Activated CD4-positive, CD25-positive, alpha-beta regulatory T cell treated with anti-CD3 and anti-CD28 coated beads, Interleukin-2, amount 50 U/mL, for 16 hours (primary cell): Measurements from ENCODE around the gene ZNF688.
A peak's percentile ranks its signal among the peaks of the same experiment; 100 is the strongest.

Source experiments
- DNase-seq: peaks from one replicate; pipeline ENCODE4 v3.0.0-alpha.2; 2020; ENCODE audit warnings: low read depth, low spot score

ZNF688 gene

DNA sequence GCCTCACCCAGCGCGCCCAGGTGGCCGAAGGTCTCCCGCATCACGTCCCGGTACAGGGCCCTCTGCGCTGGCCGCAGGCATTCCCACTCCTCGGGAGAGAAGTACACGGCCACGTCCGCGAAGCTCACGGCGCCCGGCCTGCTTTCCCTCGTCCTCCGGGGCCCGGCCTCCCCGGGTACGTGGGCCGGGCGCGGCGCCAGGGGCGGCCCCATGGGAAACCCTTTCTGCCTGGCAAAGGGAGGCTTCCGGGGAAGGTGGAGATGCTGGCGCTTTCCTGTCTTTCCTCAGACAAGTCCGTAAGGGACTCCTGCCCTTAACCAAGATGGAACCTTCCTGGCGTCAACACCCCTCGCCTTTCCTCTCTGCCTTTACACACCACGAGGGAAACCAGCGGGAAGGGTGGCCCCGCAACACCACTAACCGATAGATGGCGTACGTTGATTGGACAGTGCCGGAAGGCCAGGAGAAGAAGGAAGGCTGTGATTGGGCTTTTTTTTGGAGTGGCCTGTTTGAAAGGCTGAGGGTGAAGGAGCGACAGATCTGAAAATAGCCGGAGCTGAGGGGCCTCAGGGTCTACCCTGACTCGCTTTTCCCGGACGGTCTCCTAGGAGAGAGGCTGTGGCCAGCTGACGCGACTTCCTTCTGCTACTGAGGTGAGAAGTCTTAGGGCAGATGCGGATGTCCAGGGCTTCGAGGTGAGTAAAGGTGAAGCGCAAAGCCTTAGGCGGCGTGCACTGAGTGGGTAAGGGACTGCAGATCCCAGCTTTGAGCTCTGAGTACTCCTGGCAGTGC lies 14.1 kb upstream of the ZNF688 start, which contains the start of gene ZNF785:
Gene ZNF785, minus strand, starts transcription at position 298 of the 792 bp plus-strand sequence. Its CDS starts 86 bp downstream, at position 212.
- peak; percentile 90 for DNase-seq

DNA sequence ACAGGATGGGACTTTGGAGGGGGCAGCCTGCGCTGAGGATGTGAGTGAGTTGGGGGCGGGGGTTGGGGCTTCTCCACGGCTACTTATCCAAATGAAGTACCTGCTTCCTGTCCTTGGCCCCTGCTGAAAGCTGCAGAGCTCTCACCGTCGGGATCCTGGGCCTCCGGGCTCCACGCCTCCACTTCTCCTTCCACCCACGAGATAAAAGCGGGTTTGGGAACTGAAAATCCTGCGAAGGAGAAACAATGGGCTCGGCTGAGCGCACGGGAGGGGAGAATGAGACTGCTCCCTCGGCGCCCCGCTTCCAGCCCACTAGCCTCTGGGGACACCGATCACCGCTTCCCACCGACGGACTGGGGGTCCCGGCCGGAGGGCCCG lies 13.5 kb upstream of the ZNF688 start:
- DNase-seq = no peak

DNA sequence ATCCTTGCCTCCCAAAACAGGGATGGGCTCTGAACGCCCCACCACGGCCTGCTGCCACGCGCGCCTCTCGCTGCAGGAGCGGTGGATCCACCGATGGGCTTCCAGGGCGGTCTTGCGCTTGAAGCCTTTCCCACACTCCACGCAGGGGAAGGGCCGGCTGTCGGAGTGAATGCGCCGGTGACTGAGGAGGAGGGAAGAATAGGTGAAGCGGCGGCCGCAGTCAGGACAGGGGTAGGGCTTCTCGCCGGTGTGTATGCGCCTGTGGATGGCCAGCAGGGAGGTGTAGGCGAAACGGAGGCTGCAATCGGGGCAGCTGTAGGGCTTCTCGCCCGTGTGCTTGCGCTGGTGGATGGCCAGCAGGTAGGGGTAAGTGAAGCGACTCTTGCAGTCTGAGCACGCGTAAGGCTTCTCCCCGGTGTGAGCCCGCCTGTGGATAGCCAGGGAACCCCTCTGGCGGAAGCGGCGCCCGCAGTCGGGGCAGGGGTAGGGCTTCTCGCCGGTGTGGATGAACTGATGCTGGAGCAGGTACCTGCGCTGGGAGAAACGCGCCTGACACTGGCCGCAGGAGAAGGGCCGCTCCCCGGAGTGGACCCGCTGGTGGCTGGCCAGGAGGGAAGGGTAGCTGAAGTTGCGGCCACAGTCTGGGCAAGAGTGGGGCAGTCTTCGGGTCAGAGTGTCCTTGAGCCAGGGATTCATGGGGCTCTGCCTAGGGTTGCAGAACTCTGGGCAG lies 11.3 kb upstream of the ZNF688 start:
- DNase-seq = no peak

DNA sequence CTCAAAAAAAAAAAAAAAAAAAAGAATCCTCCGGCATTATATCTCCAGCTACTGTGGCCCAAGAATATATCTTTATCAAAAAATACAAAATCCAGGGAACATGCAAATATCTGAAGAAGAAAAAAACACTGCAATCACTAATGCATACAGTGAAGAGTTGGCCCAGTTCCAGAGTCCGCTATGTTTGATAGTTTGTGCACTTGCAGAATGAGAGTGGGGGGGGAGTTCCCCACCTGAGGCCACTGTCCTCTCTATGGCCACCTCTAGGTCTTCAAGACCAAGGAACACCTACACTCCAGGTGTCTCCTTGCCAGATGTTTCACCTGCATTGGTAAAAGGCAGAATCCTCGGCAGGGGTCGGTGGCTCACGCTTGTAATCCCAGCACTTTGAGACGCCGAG lies 9.9 kb upstream of the ZNF688 start:
- DNase-seq = no peak

DNA sequence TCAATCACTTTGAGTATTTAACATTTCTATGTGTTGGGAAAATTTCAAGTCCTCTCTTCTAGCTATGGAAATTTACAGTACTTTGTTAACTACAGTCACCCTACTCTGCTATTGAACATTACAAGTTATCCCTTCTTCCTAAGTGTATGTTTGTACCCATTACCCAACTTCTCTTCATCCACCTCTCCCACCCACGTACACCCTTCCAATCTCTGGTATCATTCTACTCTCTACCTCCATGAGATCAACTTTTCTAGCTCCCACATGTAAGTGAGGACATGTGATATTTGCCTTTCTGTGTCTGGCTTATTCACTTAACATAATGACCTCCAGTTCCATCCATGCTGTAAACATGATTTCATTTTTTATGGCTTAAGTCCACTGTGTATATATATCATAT lies 3.2 kb upstream of the ZNF688 start:
- DNase-seq = no peak

DNA sequence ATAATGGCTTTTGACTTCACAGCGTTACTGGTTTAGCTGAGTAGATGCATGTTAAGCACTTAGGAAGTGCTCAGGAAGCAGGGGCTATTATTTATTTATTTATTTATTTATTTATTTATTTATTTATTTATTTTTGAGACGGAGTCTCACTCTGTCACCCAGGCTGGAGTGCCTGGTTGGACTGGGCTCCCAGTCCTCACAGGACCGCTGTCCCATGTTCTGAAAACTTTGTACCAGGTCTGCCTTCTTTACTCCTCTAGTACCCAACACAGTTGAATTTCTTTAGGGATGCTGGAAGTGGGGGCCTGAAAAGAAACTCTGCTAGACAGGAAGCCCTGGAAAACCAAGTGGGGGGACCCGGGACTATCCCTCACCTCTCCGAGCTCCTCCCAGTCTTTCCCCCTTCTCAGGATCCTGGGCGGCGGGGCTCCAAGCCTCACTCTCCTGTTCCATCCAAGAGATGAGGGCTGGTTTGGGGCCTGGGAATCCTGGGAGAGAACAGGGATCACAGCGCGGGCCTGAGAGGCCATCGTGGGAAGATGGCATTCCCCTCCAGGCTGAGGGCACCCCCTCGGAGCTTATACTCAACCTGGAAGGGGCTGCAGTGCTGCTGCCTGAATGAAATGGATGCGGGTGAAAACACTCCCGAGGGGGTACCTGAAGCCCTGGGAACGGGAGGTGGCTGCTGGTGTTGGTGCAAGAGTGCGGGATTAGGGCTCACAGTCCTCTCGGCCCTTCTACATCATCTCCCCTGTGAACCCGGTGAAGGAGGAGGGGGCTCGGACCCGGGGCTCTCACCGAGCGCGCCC lies 674 bp downstream of the ZNF688 start:
- no peak for DNase-seq

DNA sequence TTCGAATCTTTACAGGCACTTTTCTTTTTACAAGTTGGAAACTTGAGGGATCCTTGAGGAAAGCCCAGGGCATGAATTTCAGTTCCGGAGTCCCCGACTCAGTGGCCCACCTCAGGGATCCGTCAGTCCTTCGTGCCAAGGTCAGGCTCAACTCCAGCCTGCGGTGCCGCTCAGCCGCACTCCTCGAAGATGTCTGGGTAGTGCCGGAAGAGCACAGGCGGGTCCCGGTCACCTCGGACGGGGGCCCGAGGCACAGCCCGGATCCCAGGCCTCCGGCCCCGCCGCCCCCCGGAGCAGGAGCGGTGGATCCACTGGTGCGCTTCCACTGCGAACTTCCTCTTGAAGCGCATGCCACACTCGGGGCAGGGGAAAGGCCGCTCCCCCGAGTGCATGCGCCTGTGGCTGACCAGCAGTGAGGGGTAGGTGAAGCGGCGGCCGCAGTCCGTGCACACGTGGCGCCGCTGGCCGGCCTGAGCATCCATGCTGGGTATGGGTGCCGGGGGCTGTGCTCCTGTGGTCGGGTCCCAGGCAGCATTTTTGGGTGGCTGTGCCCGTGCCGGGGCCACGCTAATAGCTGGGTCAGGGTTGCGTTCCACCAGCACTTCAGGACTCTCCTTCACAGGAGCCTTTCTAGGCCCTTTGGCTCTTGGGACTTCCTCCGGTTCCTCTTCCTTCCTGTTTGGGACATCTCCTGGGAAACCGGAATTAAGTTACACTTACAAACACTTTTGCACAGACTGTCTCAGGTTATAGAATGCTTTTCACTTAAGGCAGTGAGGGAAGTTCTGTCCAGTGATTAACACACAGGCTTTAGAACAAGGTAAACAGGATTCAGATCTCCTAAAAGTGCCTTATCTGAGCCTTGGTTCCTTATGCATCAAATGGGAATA lies 1.5 kb downstream of the ZNF688 start:
- DNase-seq = no peak

DNA sequence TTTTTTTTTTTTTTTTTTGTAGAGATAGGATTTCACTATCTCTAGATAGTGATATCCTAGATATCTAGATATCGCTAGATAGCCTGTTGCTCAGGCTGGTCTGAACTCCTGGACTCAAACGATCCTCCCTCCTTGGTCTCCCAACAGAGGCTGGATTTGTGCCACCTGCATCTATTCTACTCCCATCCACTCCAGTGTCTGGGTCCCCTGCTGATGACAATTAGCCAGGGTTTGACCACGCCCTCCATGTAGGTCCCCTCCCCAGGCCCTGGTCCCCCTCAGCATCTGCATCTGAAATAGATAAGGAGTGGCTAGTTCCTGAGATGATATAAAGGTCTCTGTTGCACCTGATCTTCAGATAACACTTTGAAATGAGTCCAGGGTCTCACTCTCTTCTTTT lies 2.2 kb downstream of the ZNF688 start:
- DNase-seq = no peak

DNA sequence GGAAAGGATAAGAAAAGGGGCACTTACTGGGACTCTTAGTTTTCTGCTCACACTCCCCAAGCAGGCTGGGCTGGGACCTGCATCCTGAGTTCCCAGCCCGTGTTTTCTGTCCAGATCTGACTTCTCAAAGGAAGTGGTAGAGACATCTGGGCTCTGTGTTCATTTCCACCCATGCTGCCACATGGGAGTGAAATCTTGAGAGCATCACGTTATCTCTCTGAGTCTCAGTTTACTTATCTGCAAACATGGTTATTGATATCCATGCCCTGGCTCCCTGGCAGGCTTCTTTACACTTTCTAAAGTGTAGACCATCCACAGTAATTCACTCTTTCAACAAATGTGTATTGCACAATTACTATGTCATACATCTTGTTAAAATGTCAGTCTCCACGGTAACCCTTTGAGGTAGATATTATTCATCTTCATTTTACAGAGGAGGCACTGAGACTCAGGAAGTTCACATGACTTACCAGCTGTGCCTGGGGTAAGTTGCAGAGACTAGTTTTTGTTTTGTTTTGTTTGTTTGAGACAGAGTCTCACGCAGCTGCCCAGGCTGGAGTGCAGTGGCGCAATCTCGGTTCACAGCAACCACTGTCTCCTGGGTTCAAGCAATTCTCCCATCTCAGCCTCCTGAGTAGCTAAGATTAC lies 3.4 kb downstream of the ZNF688 start:
- DNase-seq = peak; percentile 23

DNA sequence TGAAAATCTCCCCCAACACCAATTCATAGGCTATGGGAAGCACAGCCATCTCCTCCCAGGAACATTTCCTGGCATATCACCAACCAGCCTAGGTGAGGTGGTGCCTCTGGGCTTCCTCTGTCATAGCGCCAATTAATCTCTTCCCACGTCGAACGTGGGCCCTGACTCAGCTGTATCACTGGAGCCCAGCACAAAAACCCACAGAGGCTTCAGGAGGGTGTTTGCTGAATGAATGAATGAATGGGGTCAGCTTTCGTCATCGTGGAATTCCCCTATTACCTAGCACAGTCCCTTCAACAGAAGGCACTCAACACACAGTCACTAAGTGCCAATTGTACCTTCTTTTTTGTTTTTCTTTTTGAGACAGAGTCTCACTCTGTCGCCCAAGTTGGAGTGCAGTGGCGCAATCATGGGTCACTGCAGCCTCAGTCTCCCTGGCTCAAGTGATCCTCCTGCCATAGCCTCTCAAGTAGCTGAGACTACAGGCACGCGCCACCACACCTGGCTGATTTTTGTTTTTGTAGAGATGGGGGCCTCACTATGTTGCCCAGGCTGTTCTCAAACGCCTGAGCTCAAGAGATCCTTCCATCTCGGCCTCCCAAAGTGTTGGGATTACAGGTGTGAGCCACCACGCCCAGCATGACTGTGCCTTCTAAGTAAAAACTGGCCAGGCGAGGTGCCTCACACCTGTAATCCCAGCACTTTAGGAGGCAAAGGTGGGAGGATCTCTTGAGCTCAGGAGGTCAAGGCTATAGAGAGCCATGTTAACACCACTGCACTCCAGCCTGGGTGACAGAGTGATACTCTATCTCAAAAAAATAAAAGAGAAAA lies 4.1 kb downstream of the ZNF688 start:
- DNase-seq = peak; percentile 52

DNA sequence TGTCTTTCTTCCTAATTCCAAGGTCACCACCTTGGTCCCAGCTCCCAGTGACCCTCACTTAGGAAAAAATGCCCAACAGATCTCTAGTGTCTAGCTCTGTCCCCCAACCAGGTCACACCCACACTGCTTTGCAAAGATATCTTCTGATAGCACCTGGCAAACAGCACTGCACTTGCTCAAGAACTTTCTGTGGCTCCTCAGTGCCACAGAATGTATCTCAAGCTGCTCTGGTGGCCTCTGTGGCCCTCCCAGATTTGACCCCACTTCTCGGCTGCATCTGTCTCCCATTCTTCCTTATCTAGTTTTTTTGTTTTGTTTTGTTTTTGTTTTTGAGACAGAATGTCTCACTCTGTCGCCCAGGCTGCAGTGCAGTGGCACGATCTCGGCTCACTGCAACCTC lies 5.0 kb downstream of the ZNF688 start:
- DNase-seq = no peak

DNA sequence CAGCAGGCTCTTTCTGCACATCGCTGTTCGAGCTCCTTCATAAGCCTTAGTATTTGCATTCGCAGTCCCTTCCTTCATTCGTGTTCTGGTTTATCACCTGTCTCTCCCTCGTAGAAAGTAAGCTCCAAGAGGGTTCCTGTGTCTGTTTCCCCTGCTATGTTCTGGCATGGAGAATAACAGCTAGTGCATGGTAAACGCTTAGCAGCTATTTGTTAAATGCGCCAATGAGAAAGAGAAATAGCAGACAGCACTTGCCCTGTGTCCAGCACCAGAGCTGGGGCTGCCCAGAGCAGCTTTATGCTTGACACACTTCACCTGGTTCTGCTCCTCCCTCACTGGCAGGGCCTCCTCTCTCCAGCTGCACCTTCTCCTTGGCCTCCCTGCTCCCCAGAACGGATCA lies 5.5 kb downstream of the ZNF688 start:
- DNase-seq = no peak

DNA sequence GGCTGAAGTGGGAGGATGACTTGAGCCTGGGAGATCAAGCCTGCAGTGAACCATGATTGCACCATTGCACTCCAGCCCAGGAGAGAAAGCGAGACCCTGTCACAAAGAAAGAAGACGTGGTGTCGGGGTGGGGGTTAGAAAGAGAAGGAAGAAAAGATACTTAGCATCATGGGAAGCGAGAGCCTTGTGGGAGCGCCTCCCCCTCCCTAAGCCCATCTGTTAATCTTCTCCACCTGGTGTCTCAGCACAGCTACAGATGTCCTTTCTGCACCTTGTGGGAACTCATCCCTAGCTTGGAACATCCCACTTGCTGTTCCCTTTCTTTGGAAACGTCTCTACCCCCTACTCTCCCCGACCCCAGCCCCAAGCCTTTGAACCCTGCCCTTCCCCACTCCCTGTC lies 6.0 kb downstream of the ZNF688 start:
- no peak for DNase-seq

DNA sequence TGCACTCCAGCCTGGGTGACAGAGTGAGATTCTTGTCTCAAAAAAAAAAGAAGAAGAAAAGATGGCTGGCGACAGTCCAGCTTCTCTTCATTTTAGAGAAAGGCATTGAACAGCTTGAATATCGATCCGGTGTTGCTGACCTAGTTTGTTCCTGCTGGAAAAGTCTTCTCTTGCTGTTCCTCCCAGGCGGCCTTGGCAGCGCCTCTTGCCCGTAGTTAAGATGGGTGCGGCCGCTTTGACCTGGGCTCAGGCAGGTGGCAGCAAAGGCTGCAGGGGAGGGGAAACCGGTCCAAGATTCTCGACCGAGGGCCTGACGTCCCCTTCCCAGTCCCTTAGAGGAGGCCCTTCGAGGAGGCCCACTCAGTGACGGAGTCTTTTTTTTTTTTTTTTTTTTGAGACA lies 9.5 kb downstream of the ZNF688 start:
- no peak for DNase-seq

DNA sequence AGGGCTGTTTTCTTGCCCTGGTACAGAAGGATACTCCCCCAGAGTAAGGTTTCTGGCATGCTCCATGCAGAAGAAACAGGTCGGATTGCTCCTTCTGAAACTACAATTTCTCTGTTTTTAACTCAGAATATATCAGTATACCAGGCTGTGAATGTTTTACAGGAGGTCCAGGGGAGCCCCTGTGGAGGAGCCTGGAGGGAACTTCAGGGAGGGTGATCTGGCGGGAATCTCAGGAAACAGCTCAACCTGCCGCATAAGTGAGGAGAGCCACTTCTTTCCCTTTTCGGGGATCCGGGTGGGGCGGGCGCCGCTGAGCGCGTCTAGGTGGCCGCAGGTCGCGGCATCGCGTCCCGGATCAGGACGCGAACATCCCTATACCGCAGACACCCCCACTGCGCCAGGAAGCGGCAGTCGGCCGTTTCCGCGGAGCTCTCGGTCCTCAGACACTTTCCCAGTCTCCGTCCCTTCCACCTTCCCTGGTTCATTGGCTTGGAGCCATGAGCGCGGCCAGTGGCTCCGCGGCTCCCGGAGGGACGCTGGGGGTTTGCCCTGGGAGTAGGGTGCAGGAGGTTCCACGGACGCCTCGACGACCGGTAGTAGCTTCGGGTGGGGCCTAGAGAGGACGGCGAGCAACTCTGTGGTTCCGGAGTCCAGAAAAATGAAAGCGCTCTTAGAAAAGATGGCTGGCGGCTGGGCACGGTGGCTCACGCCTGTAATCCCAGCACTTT lies 10.3 kb downstream of the ZNF688 start:
- no peak for DNase-seq

DNA sequence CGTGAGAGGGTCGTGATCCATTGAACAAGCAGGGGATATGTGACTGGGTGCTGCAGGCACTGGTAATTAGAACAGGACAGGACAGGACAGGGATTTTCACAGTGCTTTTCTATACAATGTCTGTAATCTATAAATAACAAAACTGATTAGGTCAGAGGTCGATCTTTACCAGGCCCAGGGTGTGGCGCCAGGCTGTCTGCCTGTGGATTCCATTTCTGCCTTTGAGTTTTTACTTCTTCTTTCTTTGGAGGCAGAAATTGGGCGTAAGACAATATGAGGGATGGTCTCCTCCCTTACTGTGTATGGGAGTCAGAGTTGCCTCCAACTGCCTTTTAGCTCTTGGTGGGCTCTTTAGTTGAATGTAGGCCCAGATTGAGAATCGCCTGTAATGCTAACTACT lies 11.8 kb downstream of the ZNF688 start:
- no peak for DNase-seq

DNA sequence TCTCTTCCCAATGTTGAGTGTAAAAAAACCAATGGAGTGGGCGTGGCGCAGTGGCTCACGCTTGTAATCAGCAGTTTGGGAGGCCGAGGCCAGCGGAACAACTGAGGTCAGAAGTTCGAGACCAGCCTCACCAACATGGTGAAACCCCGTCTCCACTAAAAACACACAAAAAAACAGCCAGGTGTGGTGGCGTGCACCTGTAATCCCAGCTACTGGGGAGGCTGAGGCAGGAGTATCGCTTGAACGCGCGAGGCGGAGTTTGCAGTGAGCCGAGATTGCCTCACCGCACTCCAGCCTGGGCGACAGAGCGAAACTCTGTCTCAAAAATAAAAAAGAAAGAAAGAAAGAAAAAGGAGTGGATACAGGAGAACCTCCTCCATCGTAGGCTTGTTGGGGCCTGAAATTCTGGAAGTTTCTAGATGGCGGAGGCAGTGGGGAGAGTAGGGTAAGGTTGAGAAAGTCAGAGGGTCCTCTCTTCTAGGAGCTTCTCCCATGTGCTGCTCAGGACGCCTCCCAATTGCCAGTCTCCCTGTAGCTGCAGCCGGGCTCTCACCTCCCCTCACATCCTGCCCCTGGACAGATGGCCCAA lies 12.6 kb downstream of the ZNF688 start:
- no peak for DNase-seq

DNA sequence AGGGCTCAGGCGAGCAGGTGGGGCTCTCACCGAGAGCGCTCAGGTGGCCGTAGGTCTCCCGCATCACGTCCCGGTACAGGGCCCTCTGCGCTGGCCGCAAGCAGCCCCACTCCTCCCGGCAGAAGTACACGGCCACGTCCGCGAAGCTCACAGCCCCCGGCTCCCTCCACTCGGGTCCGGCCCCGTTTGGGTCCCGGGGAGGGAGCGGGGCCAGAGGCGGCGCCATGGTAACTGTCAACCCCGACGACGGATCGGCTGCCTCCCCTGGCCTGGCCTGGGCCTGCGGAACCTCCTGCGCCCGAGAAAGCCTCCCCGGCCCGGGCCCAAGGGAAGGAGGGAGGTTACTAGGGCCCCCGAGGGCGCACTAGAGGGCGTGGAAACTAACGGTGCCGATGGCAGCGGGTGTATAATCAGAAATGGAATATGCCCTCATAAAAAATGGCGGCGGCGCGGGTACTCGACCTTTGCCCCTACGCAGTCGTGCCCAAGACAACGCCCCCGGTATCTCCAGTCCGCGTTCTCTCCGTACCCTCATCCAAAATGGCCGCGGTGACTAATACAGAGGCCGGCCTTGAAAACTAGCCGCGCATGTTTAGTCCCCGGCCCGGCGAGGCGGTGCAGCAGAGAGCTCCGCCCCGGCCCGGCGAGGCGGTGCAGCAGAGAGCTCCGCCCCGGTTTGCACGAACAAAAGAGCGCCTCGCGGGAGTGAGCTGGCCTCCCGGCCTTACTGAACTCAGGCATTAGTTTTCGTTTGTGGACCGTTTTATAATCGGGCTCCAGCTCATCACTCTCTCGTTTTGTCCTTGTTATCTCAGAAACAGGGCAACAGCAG lies 13.3 kb downstream of the ZNF688 start, which contains the start of gene ZNF764:
Gene ZNF764, minus strand, starts transcription at position 418 of the 832 bp plus-strand sequence. Its CDS starts 192 bp downstream, at position 226.
- DNase-seq = peak; percentile 96
